Hypothalamus (tissue), 51 donors: Measurements from ENCODE around the gene AKR1E2.

Experiments
- DNase-seq, 51 donors: peaks; one replicate each; lab custom pipeline; 2025; lab: John Stamatoyannopoulos, UW

AKR1E2 gene

DNA sequence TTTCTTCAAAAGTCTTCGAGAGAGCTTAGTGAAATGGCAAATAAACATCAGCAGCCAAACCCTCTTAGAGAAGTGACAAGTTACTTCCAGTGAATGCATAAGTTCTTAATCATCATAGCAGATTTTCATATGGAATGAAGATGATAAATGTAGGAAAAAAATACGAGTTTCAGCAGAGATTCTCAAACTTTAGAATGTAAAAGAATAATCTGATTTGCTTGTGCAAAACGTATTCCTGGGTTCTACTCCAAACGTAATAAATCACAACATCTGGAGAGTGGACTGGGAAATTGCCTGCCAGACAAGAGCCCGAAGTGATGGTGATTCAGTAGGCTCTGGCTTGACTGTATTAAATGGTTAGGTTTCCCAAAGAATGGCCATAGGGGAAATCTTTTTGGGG is 62.2 kb downstream of the AKR1E2 start:
- DNase-seq, result no peak

GRCh38 chr10:4889959-4890358 is 64.0 kb downstream of the AKR1E2 start:
- no peak for DNase-seq

DNA sequence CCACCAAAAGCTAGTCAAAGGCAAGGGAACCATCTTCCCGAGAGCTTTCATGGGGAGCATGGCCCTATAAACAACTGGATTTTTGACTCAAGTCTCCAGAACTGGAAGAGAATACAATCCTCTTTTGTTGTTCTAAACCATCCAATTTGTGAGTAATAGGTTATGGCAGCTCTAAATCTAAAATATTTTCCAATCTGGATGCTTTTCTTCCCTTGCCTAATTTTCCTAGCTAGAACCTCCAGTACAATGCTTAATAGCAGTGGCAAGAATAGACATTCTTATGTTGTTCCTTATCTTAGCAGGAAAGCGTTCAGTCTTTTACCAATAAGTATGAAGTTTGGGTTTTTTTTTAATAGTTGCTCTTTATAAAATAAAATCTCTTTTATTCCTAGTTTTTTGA is 66.7 kb downstream of the AKR1E2 start:
- DNase-seq, result no peak

DNA sequence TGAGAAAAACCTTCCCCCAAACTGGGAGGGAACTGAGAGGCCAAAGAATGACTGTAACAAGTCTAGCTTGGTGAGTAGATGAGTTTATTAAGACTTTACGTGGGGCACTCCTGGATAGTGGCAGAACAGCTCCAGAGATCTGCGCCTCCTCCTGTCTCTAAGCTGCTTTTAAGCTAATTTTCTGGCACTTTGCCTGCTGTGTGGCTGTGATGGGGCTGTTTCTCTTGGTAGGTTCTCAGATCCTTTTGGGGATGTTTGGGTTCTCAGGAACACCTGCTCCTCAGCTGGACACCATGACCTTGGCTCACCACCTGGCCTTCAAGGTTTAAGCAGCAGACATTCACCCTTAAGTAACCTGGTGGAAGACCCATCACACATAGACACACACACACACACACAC is 68.3 kb downstream of the AKR1E2 start:
- DNase-seq, result no peak
